CD4-positive, alpha-beta T cell treated with Interleukin-4 for 4 hours (primary cell): ENCODE measurements around the gene C16orf90.
A peak's percentile ranks its signal among the peaks of the same experiment; 100 is the strongest.

Experiments used
- DNase-seq: peaks from one replicate; pipeline ENCODE4 v3.0.0-alpha.2; 2020

The C16orf90 gene, protein sequence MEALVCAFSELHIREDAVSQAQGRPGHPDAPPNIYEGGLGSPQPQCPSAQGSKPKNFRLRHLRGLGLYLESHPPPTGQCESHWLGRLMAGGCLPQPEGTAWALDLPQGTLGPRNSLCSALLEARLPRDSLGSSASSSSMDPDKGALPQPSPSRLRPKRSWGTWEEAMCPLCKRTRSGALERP

DNA sequence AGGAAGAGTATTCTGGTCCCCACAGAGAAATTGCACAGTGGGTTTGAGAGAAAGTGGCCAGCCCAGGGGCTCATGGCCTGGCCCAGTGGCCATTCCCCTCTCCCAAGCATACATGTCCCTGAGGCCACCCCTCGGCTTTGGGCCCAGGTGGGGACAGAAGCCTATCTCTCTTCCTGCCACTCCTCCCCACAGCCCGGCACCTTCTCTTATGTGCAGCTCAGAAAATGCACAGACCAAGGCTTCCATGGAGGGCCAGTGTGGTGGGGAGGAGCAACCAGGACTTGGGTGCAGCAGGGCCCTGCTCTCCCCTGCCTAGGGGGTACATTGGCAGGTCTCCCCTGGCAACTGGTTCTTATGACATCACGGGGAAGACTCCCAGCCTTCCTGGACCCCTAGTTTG is at the start of gene C16orf90:
C16orf90 (minus strand) TSS at position 314 of the 400 bp plus-strand sequence; CDS start at position 246, 68 bp downstream.
- no peak for DNase-seq

DNA sequence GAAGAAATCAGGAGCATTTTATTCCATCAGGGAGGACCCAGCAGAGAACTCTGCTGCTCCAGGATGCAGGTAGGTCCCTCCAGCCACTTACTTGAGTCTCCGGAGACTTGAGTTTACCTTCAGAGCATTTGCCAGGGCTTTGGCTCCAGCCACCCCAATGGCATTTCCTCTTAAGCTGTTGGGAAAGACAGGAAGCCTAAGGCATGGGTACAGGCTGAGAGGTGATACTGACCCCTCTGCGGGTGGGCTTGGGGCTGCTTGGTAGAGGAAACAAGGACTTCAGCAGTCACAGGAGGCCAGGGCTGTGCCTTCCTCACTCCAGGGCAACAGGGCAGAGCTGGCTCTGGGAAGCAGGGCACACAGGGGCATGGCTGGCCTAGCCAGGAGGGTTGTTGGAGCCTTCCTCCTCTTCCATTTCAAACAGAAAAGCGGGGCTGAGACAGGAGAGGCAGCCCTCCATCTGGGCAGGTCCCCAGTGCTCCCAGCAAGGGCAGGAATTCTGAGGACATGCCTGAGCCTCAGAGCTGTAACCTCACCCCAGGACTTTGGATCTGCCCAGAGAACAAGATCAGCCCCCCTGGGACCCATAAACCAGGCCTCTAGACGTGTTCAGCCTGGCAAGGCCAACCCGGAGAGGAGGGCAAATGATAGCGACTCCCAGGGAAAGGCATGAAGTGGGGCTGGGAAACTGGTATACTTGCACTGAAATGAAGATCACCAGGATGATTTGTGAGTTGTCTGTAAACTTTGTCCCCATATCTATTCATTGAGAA is 47.5 kb upstream of the C16orf90 start:
- DNase-seq = no peak

DNA sequence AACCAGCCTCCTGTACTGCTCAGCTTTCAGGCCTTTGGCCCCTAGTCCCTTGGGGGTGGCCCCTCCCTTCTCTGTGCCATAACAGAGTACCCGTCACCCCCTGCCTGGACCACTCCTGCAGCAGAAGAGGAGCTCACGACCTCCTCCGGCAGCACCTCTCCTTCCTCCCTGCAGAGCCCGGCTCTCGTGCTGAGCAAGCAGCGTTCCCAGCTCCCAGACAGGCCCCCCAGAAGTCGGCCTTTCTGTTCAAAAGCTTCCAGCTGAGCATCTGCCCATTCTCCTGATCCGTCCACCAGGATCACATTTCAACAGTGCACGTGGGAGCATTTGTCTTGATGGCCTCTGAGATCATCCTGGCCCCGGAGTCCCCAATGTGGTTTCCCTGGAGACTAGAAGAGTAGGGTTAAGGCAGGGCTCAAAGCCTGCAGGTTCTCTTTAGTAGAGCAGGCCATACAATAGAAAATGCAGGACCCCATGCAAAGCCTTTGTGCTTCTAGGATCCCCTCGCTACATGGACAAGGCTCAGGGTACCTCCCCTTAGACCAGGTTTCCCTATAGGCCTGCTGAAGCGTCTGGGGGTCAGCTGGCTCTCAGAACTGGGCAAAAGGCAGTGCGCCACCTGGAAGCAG is 46.4 kb upstream of the C16orf90 start:
- no peak for DNase-seq

DNA sequence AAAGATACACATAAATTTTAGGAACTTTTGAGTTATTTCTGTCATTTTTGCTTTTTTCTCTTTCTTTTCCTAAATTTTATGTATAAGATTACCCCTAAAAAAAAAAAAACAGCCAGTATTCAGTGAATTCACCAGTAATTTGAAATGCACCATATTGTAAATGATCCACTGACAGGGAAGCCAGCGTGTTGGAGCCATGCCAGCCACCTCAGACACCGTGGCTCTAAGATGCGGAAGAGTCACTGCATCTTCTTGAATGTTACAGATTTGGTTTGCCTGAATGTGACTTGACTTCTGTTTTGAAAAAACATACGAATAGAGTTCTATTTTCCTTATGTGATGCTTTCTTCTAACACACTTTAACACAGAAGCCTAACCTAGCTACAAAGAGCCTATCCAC is 42.9 kb upstream of the C16orf90 start:
- DNase-seq = no peak

DNA sequence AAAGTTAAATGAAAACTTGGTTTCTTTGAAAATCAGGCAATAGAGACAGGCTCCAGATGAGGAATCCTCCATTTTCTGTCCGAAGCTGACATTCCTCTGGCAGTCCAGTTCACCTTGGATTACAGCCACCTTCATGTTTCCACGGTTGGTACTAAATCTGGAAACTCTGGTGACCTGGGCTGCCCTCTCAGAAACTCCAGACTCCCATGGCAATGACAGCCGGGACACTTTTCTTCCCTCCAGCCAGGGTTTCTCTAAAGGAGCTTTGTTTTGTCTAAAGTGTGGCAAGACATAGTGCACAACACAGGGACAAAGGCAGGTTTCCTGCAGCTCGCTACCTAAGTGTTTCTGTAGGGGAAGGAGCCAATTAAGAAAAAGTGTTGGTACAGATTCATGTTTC is 41.6 kb upstream of the C16orf90 start:
- DNase-seq = no peak

DNA sequence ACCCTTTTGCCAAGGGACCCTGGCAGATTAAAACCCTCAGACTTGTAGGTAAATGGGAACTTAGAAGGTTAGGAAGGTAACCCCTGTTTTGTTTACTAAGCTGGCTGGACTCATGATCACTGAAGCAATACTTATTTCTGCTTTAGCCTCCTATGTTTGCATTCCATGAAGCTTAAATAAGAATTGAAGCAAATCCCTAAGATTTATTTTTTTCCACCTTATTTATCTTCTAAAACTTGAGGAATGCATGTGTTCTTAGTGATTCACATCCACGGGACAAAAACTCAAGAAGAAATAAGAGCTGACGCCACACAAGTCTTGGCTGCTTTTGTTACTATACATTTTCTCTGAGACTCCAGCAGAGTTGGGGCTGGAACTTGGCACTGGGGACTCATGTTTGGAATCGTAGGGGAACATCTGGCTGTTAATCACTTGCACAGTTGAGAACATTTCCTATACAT is 41.0 kb upstream of the C16orf90 start:
- DNase-seq = no peak

DNA sequence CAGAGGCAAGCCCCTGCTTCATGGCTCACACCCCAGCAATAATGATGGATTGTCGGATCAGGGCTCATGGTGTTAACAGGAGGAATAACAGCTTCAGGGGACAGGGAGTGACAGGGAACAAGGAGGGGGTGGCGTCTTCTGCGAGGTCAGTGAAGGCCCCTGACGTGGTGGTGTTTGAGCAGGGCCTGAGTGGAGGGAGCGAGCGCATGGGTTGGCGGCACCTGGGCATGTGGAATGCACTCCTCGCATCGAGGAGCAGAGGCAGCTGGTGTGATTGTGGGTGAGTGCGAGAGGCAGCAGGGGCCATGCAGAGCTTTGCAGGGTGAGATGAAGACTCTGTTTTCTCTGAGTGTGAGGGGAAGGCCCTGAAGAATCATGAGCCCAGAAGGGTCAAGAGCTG is 38.8 kb upstream of the C16orf90 start:
- no peak for DNase-seq

DNA sequence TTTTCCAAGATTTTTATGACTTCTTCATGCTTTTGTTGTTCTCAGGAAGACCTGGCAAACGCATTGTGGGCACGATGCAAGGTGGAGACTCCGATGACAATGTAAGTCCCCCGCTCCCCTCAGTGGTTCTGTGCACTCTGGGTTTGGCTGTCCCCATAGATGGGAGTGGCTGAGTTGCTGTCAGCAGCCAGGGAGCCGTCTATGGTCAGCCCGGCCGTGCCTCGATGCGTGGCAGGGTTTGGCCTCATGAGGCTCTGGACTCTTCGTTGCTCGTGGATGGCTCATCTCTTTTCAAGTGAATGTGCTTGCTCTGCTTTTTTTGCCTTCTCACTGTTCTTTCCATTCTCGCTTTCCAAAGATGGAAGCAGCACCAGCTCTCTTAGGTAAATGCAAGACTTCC is 37.5 kb upstream of the C16orf90 start:
- DNase-seq = no peak

DNA sequence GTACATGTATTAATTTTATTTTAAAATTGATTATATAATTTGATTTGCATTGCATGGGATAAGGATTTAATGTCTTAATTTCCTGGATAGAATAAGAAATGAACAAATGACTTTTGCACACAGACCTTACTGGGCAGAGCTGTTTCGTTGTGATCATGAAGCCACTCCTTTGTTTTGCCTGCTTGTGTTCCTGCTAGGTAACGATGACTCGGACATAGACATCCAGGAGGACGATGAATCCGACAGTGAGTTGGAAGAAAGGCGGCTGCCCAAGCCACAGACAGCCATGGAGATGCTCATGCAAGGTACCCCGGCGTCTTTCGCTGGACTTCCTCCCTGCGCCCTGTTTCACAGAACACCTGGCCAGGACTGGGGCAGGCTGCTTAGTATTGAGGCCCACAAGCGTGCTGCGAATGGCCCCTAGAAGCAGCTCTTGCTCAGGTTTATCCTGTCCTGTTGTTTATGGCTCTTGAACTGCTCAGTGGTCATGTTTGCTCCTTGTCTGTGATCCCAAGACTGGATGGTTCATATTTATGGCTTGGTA is 35.2 kb upstream of the C16orf90 start:
- DNase-seq = no peak

DNA sequence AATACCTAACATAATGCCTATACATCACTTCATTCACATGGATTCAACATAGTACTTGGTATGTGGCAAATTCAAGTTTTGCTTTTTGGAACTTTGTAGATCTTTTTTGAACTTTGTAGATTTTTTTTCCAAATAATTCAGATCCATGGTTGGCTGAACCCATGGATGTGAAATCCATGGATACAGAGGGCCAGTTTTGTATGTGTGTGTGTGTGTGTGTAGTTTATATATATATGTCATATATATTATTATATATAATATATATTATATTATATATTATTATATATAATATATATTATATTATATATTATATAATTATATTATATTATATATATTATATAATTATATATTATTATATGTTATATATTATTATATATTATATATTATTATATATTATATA is 33.9 kb upstream of the C16orf90 start:
- DNase-seq = no peak

DNA sequence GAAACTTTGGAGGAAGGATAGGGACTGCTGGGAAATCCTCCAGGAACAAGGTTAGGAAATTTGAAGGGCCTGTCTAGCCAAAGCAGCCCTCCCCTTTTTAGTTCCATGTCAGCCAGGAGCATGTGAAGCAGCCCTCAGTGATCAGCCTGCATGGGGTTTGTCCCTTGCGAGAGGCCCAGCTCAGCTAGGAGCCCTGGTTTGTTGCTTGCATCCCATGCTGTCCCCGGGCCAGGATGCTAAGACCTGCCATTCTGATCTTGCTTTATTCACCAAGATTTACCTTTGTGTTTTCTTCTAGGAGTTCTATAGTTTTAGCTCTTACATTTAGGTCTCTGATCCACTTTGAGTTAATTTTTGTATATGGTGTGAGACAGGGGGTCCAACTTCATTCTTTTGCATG is 33.1 kb upstream of the C16orf90 start:
- no peak for DNase-seq

DNA sequence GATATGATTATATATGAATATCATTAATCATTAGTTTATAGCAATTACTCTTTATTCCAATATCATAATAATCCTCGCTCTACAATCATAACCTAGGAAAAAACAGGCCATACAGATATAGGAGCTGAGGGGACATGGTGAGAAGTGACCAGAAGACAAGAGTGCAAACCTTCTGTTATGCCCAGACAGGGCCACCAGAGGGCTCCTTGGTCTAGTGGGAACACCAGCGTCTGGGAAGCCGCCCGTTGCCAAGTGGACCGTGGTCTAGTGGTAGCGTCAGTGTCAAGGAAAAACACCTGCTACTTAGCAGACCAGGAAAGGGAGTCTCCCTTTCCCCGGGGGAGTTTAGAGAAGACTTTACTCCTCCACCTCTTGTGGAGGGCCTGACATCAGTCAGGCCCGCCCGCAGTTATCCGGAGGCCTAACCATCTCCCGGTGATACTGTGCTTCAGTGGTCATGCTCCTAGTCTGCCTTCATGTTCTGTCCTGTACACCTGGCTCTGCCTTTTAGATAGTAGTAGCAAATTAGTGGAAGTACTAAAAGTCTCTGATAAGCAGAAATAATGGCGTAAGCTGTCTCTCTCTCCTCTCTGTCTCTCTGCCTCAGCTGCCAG is 32.0 kb upstream of the C16orf90 start:
- peak; percentile 45 for DNase-seq

DNA sequence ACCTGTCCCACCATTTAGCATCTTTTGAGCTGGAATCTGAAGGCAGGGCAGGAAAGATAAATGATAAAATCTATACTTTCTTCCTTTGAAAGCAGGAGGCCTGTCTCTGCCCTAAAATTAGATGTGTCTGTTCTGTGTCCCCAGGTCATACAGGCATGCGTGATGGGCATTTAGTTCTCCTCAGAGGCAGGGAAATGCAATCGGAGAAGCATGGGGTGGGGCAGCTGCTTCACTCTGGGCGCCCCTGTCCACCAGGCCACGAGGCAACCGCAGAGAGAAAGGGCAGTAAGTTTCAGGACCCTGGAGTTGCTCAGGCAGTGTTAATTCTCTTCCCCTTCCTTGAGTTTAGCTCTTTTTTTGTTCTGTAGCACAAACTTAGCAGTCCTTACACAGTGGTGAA is 30.7 kb upstream of the C16orf90 start:
- no peak for DNase-seq

DNA sequence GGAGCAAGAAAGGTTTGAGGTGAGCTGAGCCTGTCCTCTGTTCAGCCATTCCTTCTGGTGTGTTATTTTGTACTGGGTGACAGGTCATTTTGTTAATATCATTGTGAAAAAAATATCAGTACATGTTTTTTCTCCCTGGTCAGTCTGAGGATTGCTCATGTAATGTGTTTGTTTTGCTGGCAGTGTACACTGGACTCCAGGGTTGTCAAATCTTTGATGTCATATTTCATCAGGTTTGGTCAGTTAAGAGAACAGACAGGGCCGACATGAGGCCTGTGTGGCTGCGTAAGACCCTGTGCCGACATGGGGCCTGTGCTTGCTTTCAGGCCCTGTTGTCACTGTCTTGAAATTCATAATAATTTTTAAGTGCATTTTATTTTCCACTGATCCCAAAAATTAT is 28.0 kb upstream of the C16orf90 start:
- no peak for DNase-seq

DNA sequence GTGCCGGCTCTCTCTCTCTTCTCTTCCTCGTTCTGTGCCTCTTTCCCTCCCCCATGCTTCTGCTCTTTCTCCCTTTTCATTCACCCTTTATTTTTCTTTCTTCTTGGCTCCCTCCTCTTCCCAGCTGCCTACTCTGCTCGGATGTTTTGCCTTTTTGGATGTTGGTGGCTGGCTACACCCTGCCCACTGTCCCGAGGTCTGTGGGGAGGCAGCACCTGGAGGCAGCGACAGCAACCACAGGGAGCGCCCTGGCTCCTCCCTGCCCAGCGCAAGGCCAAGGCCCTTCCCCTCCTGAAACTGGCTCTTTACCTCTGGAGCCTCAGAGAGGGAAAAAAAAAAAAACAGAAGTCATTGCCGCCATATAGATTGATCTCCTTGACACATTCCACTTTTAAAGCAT is 25.6 kb upstream of the C16orf90 start:
- DNase-seq = no peak

DNA sequence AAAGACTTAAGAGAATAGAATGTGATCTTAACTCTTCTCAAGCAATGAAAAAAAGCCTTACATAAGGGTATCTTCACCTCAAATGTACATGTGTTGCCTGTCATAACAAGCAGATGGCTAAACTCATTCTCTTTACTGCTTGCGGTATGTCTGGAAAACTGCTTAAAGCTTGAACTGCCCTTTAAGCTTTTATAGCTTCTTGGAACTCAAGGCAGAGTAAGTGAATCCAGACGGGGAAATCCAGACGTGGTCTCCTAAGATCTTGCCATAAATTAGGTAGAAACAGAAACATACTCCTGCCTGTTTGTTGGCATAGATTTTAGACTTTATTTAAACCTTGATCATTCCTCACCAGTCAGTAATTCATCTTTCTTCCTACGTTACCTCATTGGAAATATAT is 25.1 kb upstream of the C16orf90 start:
- DNase-seq = no peak

DNA sequence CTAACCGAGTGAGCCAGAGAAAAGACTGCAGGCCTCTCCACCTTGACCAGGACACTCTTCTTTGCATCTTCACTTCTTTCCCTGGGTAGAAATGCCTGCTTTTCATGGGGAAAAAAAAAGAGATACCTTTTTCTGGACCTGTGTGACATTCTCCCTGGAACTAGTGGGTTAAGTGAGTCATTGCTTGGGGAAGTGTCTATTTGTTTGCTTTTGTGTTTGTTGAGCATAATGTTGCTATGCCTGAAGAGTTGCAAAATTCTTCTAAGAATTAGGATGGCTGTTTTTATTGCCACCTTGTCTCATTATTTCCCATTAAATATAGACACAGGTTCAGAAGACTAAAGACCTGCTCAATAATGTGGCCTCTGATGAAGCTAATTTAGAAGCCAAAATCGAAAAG is 24.3 kb upstream of the C16orf90 start:
- DNase-seq = no peak

DNA sequence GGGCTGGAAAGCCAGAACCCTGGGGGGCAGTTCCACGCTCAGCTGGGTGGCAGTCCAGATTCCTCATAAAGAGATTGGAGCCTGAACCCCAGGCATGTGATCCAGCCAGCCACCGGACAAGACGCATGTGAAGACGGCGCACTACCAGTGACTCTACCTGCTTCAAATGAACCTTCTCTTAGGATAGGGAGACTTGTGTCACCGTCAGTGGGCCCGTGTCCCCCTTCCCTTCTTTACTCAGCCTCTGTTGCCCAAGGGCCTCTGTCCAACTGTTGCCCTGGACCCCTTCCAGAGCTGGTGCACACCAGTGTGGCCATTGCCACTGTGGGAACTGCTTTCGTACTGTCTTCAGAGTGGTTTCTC is 23.7 kb upstream of the C16orf90 start:
- DNase-seq = no peak

DNA sequence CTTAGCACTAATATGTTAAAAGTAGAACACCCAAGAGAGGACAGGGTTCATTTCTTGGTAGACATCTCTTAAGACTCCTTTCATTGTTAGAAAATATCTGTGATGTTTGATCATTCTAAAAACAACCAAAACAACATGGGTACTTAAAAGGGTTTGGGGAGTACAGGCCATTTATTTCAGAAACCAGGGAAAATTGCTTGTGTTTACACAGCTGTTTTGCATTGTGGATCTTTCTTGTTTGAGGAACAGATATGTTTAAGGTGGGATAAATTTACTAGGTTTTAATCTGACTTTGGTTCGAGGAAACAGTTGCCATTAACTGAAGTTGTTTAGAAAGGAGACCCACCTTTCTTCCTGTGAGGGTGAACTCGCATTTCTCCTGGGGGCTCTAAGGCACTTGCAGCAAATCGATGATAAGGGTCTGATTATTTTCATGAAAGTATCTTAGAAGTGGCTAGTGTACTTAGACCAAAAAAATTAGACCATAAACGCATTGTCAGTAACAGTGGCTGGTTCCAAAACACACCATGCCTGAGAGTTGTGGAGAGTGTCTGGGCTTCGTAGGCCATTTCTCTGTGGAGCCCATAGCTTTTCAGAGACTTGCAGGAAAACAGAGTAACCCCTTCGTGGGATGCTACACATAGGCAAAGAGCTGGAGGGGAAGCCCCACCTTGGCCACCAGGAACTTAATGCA is 23.1 kb upstream of the C16orf90 start:
- DNase-seq = no peak

DNA sequence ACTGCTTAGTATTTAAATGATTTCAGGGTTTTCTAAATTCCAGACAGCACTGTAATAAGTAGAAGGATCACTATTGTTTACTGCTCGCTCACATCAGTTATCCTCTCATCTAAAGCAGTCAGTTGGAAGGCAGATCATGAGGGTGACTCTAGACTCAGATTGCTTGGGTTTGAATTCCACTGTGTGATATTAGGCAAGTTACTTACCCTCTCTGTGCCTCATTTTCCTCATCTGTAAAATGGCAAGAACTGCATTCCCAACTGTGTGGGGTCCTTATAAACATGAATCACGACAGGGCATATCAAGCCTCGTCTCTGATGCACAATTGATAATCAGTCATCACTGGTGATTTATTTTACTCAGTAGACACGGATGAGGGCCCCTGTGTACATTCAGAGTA is 20.6 kb upstream of the C16orf90 start:
- DNase-seq = no peak

DNA sequence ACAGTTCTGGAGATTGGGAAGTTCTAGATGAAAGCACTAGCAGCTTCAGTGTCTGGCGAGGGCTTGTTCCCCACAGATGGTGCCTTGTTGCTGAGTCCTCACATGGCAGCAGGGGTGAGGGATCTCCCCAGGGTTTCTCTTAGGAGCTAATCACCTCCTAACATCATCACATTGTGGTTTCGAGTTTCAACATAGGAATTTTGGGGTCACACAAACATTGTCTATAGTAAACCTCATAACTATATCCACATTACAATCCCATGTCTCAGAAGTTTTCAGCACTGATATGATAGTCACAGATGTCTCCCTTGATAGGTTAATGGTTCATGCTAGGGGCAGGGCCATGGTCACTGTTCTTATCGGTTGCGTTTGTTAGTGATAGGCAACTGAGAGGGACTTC is 19.3 kb upstream of the C16orf90 start:
- DNase-seq = no peak

DNA sequence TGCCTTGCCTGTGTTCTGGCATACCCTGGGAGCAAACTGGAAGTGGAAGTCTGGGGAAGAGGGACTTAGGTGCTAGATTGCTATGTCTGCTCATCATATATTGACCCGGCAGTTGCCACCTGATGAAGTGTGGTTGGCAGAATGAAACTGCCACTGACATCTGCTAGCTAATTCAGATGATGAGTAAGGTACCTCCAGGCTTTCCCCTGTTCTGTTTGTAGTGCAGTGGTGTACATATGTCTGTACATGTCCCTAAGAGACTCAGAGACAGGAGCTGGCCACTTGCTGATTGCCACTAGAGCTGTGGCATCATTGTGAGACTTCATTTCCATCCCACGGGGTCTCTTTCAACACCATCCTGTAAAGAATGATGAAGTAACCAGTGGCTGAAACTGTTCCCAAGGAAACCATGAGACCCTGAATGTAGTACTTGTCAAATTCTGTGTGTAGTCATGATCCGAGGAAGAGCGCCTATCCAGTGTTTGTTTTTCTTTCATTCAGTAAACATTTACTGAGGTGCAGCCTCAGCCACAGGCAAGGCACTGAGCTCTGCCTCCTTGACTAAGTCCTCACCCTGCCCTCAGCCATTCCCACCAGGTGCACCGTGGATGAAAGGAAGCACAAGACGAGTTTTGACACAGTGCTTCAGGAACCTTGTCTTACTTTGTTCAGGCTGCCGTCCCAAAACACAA is 18.7 kb upstream of the C16orf90 start:
- no peak for DNase-seq
